ENCODE measurements around the gene ACAP3. TPM values are rescaled to one million over a fixed set of nuclear protein-coding genes. Genes with fewer than 3 reads are reported as not detected.

ACAP3 gene
- total RNA-seq, 1 donor from 2014 or later, result 34.0 TPM

DNA sequence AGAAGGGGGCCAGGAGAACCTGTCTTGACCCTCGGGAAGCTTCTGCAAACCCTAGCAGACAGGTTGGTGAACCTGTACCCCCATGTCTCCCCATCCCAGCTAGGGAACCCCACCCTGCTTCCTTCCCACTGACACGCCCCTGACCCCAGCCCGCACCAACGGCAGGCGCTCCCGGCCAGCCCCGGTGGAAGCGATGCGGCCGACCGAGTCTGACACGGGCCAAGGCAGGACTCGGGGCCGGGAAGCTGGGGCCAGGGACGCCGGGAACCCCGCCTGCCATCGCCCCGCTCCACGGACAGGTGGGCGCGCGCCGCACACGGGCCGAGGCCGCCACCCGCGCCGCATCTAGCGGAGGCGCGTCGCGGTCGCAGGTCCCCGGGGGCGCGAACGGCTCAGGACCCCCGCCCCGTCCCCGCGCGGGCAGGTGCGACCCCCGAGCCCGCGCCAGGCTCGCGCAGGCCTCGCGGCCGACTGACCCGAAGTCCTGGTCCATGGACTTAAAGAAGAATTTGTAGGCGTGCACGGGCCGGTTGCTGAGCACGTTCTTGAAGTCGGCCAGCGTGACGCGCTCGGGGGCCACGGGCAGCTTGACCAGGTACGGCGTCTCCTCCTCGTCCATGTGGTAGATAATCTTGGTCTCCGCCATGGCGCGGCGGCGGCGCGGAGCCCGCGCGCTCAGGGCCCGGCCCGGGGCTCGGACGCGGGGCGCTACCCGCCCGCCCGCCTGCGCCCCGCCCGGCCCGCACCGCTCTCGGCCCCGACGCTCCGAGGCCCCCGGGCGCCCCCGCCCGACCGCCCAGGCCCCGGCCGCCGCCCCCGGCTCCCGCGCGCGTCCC is 40.9 kb upstream of the ACAP3 start:
- FAIRE-seq (no peak), DNase-seq (ENCODE audit: low read depth) (no peak)
- Histone ChIP-seq H3K27me3 (ENCODE audit: control insufficient read depth, insufficient read depth, low read length) (no peaks in the 10 kb centered on the region), H3K4me3 (ENCODE audit: low read depth, low read length) (peak overlapping the region; percentile 86), H3K36me3 (ENCODE audit: control insufficient read depth, insufficient read depth, low read length) (no peaks in the 10 kb centered on the region)
- TF ChIP-seq, protein P1, sequence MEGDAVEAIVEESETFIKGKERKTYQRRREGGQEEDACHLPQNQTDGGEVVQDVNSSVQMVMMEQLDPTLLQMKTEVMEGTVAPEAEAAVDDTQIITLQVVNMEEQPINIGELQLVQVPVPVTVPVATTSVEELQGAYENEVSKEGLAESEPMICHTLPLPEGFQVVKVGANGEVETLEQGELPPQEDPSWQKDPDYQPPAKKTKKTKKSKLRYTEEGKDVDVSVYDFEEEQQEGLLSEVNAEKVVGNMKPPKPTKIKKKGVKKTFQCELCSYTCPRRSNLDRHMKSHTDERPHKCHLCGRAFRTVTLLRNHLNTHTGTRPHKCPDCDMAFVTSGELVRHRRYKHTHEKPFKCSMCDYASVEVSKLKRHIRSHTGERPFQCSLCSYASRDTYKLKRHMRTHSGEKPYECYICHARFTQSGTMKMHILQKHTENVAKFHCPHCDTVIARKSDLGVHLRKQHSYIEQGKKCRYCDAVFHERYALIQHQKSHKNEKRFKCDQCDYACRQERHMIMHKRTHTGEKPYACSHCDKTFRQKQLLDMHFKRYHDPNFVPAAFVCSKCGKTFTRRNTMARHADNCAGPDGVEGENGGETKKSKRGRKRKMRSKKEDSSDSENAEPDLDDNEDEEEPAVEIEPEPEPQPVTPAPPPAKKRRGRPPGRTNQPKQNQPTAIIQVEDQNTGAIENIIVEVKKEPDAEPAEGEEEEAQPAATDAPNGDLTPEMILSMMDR (IDR thresholded peaks at IDR 0.05; ENCODE audit: insufficient read depth, low read length, severe bottlenecking), result no peak

DNA sequence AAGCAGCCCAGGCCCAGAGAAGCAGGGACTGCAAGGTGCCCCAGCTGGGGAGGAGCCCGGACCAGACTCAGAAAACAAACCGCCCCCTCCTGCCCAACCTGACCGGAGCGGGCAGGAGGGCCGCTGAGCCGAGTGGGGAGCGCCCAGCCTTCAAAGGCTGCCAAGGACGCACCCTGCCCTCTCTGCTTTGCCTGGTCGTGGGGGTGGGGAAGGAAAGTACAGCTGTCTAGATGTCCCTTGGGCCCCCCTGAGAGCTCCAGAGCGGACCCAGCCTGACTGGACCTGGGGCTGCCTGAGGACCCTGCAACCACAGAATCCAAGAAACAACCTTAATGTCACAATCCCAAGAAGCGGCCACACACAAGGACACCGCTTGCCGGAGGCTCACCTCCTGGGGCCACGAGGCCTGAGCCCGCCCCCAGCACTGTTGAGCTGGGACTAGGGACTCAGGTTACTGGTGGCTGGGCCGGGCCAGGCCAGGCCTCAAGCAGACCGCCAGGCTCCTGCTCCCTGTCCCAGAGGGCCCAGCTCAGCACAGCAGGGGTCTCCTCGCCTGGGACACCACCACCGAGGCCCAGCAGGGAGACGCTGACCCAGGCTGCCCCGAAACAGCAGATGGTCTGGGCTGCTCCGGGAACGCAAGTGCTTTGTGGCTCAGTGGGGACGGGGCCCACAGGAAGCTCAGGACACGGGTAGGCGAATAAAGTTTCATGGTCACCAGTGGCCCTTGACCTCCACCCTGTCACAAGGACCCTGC is 40.1 kb upstream of the ACAP3 start:
- no peak for FAIRE-seq
- Histone ChIP-seq H3K4me3 (ENCODE audit: low read depth, low read length) (peak overlapping the region; percentile 86), H3K36me3 (ENCODE audit: control insufficient read depth, insufficient read depth, low read length) (no peaks in the 10 kb centered on the region), H3K27me3 (ENCODE audit: control insufficient read depth, insufficient read depth, low read length) (no peaks in the 10 kb centered on the region)
- TF ChIP-seq, protein P1 (IDR thresholded peaks at IDR 0.05; ENCODE audit: insufficient read depth, low read length, severe bottlenecking), result no peak
- DNase-seq (ENCODE audit: low read depth), result no peak

DNA sequence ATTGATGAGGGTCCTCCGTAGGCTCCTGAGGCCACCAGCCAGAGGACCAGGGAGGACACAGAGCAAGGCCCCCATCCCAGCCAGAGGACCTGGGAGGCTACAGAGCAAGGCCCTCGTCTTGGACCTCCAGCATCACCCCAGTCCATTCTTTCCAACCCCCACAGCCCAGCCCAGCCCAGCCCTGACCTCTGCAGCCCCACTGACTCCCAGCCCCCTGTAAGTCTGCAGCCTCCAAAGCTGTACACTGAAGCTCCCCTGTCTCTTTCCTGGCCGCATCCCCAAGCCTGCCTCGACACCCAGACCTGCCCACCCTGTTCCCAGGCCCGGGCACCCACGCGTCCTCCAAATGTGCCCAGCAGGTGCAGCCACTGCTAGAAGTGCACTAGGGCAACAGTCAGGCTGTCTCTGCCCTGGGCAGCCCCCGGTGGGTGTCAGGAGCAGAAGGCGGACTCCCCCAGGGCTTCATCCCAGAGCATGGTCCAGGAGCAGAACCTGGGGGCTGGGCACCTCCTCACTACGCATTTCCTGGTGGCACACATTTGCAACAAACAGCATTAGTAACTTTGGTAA is 39.4 kb upstream of the ACAP3 start:
- TF ChIP-seq, protein P1 (IDR thresholded peaks at IDR 0.05; ENCODE audit: insufficient read depth, low read length, severe bottlenecking), result no peak
- DNase-seq (ENCODE audit: low read depth), result no peak
- Histone ChIP-seq H3K27me3 (ENCODE audit: control insufficient read depth, insufficient read depth, low read length) (no peaks in the 10 kb centered on the region), H3K36me3 (ENCODE audit: control insufficient read depth, insufficient read depth, low read length) (peaks cover 1% of the 10 kb centered on the region), H3K4me3 (ENCODE audit: low read depth, low read length) (peak overlapping the region; percentile 86)
- no peak for FAIRE-seq

DNA sequence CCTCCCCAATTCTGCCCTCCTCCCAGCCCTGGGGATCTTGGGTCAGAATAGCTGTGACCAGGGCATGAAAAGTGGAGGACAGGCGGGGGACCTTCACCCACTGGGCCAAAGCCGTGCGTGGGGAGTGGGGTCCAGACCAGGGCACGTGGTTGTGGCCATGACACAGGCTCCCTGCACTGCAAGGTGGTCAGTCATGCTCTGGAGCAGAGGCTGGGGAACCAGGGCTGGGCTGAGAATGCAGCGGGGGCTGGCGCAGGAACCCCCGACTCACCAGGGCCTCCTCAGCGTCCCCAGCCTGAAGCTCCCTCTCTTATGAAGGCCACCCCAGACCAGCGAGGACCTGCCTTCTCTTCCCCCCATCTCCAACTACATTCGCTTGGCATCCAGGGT is 38.8 kb upstream of the ACAP3 start:
- H3K4me3 ChIP-seq (ENCODE audit: low read depth, low read length), result no peak overlapping the region
- DNase-seq (ENCODE audit: low read depth), result no peak

DNA sequence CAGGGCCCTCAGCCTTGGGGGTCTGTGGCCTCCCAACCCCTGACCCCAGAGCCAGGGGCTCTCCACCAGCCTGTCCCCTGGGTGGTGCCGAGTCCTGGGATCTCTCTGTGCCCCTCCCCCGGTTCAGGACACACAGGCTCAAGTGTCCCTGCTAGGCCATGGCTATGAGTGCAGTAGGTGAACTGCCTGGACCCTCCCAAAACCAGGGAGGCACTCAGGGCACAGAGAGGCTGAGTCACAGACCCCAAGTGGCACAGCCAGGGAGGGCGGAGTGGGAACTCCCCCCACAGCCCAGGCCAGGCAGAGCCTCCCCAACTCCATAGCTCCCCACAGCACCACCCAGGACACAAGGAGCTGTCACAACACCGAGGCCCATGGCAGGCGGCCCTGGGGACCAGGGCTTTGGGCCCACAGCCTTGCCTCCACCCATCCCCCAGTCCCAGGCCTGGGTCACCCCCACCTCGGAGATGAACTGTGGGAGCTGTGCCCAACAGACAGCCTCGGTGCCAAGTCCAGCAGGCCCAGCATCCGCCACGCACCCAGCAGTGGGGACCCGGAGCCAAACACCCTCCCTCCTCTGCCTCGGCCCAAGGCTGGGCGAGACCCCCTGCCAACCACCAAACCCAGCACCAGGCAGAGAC is 38.2 kb upstream of the ACAP3 start:
- Histone ChIP-seq H3K4me3 (ENCODE audit: low read depth, low read length) (no peak overlapping the region), H3K36me3 (ENCODE audit: control insufficient read depth, insufficient read depth, low read length) (peaks cover 10% of the 10 kb centered on the region), H3K27me3 (ENCODE audit: control insufficient read depth, insufficient read depth, low read length) (no peaks in the 10 kb centered on the region)
- DNase-seq (ENCODE audit: low read depth) (no peak), FAIRE-seq (no peak)
- TF ChIP-seq, protein P1 (IDR thresholded peaks at IDR 0.05; ENCODE audit: insufficient read depth, low read length, severe bottlenecking), result no peak

More for the DNA sequence above, 38.8 kb upstream of the ACAP3 start:
- peaks cover 5% of the 10 kb centered on the region for H3K36me3 ChIP-seq (ENCODE audit: control insufficient read depth, insufficient read depth, low read length)
- TF ChIP-seq, protein P1 (IDR thresholded peaks at IDR 0.05; ENCODE audit: insufficient read depth, low read length, severe bottlenecking), result no peak
- H3K27me3 ChIP-seq (ENCODE audit: control insufficient read depth, insufficient read depth, low read length), result no peaks in the 10 kb centered on the region
- FAIRE-seq, result no peak
